DOHH2 (cell line): ENCODE results near the gene MAOA.

Source experiments
- H3F3A ChIP-seq: fragments of 200-600 bp; sonication (generic), shearing (Covaris generic); 2 replicates; pipeline ENCODE4 v1.6.0; 2016; ENCODE audit warnings: antibody characterized with exemption, mild to moderate bottlenecking; ENCODE audit not compliant: control insufficient read depth, insufficient read depth
- H3K27ac ChIP-seq: fragments of 200-600 bp; sonication (generic); 2 replicates; pipeline ENCODE4 v1.5.1; 2014; ENCODE audit warnings: low read depth, mild to moderate bottlenecking, low read length, moderate library complexity
- H3K27me3 ChIP-seq: fragments of 200-600 bp; sonication (generic); 2 replicates; pipeline ENCODE4 v1.6.1; 2014; ENCODE audit warnings: mild to moderate bottlenecking, low read length, mixed read lengths; ENCODE audit not compliant: control insufficient read depth
- H3K36me3 ChIP-seq: fragments of 200-600 bp; sonication (generic); 2 replicates; pipeline ENCODE4 v1.6.1; 2014; ENCODE audit warnings: mild to moderate bottlenecking, low read length, moderate library complexity, mixed read lengths; ENCODE audit not compliant: control insufficient read depth
- H3K4me1 ChIP-seq: fragments of 200-600 bp; sonication (generic); 2 replicates; pipeline ENCODE4 v1.6.1; 2014; ENCODE audit warnings: mild to moderate bottlenecking, low read length, mixed read lengths; ENCODE audit not compliant: control insufficient read depth
- H3K4me2 ChIP-seq: fragments of 200-600 bp; sonication (generic); 2 replicates; pipeline ENCODE4 v1.6.0; 2014; ENCODE audit warnings: mild to moderate bottlenecking, low read length, moderate library complexity
- H3K4me3 ChIP-seq: fragments of 200-600 bp; sonication (generic); 2 replicates; pipeline ENCODE4 v1.5.1; 2014; ENCODE audit warnings: mild to moderate bottlenecking, low read length, mixed read lengths
- H3K79me2 ChIP-seq: fragments of 200-600 bp; sonication (generic); 2 replicates; pipeline ENCODE4 v1.6.1; 2014; ENCODE audit warnings: mild to moderate bottlenecking, low read length, mixed read lengths; ENCODE audit not compliant: control insufficient read depth
- H3K9me2 ChIP-seq: fragments of 200-600 bp; sonication (generic); replicated peaks from 2 replicates; pipeline ENCODE4 v1.6.1; 2014; ENCODE audit warnings: mild to moderate bottlenecking, low read length, mixed read lengths; ENCODE audit not compliant: control insufficient read depth
- H3K9me3 ChIP-seq: fragments of 200-600 bp; sonication (generic); 2 replicates; pipeline ENCODE4 v1.6.1; 2014; ENCODE audit warnings: antibody characterized with exemption, low read length, mixed read lengths; ENCODE audit not compliant: control insufficient read depth, insufficient read depth
- H4K20me1 ChIP-seq: fragments of 200-600 bp; sonication (generic); 2 replicates; pipeline ENCODE4 v1.6.0; 2014; ENCODE audit warnings: low read depth, mild to moderate bottlenecking, antibody characterized with exemption, low read length, moderate library complexity; ENCODE audit not compliant: control insufficient read depth, insufficient read depth
- CTCF ChIP-seq: fragments of 200-600 bp; sonication (generic); IDR thresholded peaks from one replicate; pipeline ENCODE4 v1.5.1; 2014; ENCODE audit warnings: antibody characterized with exemption, mild to moderate bottlenecking, low read depth, low read length; ENCODE audit not compliant: poor library complexity, severe bottlenecking
- EZH2phosphoT487 ChIP-seq: fragments of 200-600 bp; sonication (generic); IDR thresholded peaks from 2 replicates; pipeline ENCODE4 v1.6.1; 2017; ENCODE audit warnings: borderline replicate concordance, mild to moderate bottlenecking, antibody characterized with exemption, low read length, moderate library complexity, mixed read lengths

Gene MAOA

GRCh38 chrX:43753637-43754036 lies 97.5 kb downstream of the MAOA start:
- H3K9me2 ChIP-seq, result no peaks in the 10 kb centered on the region
- H3F3A ChIP-seq, result no peaks in the 10 kb centered on the region
- H3K79me2 ChIP-seq, result no peaks in the 10 kb centered on the region
- no peak overlapping the region for H3K4me3 ChIP-seq
- H3K36me3 ChIP-seq, result no peaks in the 10 kb centered on the region
- H3K27ac ChIP-seq, result no peak overlapping the region
- no peaks in the 10 kb centered on the region for H3K27me3 ChIP-seq
- no peak overlapping the region for H3K4me2 ChIP-seq
- TF ChIP-seq EZH2phosphoT487 (no peak), CTCF (no peak)
- no peaks in the 10 kb centered on the region for H4K20me1 ChIP-seq
- H3K4me1 ChIP-seq, result no peaks in the 10 kb centered on the region
- H3K9me3 ChIP-seq, result no peaks in the 10 kb centered on the region

GRCh38 chrX:43756076-43756475 lies 100.0 kb downstream of the MAOA start:
- Histone ChIP-seq H3K9me2 (no peaks in the 10 kb centered on the region), H3F3A (no peaks in the 10 kb centered on the region), H3K27me3 (no peaks in the 10 kb centered on the region), H4K20me1 (no peaks in the 10 kb centered on the region), H3K9me3 (no peaks in the 10 kb centered on the region), H3K4me1 (no peaks in the 10 kb centered on the region), H3K27ac (no peak overlapping the region), H3K36me3 (no peaks in the 10 kb centered on the region), H3K79me2 (no peaks in the 10 kb centered on the region), H3K4me2 (no peak overlapping the region), H3K4me3 (no peak overlapping the region)
- TF ChIP-seq CTCF (no peak), EZH2phosphoT487 (no peak)

DNA sequence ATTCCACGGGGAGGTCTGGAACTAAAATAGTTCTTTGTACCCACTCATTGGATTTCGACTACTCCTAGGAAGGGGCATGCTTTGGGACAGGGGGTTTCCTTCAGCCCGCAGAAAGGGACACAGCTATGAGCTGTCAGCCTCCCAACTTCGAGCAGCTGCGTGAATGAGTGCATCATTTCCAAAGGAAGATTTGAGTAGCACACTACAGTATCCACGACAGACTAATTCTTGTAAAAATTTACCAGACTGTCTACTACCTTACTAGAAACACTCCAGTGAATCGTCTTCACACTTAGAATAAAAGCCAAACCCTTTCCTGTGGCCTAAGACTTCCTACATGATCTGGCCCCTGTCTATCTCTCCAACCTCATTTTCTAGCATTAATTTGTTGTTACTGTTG lies 101.9 kb downstream of the MAOA start:
- Histone ChIP-seq H3K36me3 (no peaks in the 10 kb centered on the region), H3K4me3 (no peak overlapping the region)

GRCh38 chrX:43785930-43786591 lies 130.0 kb downstream of the MAOA start:
- no peak for TF ChIP-seq CTCF
- TF ChIP-seq EZH2phosphoT487, result no peak
- H3K4me2 ChIP-seq, result no peak overlapping the region
- H3K4me1 ChIP-seq, result no peaks in the 10 kb centered on the region
- H3K27ac ChIP-seq, result no peak overlapping the region
- no peaks in the 10 kb centered on the region for H3K9me2 ChIP-seq
- H3K9me3 ChIP-seq, result no peaks in the 10 kb centered on the region
- no peaks in the 10 kb centered on the region for H3F3A ChIP-seq
- H3K27me3 ChIP-seq, result no peaks in the 10 kb centered on the region
- no peaks in the 10 kb centered on the region for H4K20me1 ChIP-seq
- no peaks in the 10 kb centered on the region for H3K79me2 ChIP-seq
- H3K36me3 ChIP-seq, result no peaks in the 10 kb centered on the region
- H3K4me3 ChIP-seq, result no peak overlapping the region

More for the DNA sequence above, 101.9 kb downstream of the MAOA start:
- H3K27me3 ChIP-seq, result no peaks in the 10 kb centered on the region
- no peak overlapping the region for H3K4me2 ChIP-seq
- no peaks in the 10 kb centered on the region for H3K9me2 ChIP-seq
- H4K20me1 ChIP-seq, result no peaks in the 10 kb centered on the region
- no peaks in the 10 kb centered on the region for H3K79me2 ChIP-seq
- H3K4me1 ChIP-seq, result no peaks in the 10 kb centered on the region
- TF ChIP-seq EZH2phosphoT487, result no peak
- no peaks in the 10 kb centered on the region for H3K9me3 ChIP-seq
- H3K27ac ChIP-seq, result no peak overlapping the region
- H3F3A ChIP-seq, result no peaks in the 10 kb centered on the region
